GM12801 (cell line): ENCODE data around the gene TGFB1.

ENCODE experiments used
- TF ChIP-seq, protein P1 (sequence below): IDR thresholded peaks from one replicate; pipeline ENCODE4 v1.5.1; 2011; ENCODE audit warnings: control low read depth; ENCODE audit not compliant: insufficient read length; ENCODE audit errors: extremely low read depth

Gene TGFB1

DNA sequence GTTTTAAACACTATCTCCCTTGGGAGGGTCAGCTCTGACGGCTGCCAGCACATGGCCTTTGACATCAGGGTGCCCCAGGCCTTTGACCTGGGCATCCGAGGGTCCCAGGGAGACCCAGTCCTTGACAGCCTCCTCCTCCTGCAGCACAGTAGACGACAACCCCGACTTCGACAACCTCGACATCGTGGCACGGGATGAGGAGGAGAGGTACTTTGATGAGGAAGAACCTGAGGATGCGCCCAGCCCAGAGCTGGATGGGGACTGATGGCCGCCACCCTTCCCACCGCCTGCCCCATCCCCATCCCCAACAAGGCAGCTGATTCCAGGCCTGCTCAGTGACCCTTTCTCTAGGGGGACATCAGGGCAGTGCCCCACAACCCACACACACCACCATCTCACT is 31.3 kb downstream of the TGFB1 start:
- TF ChIP-seq, protein P1, sequence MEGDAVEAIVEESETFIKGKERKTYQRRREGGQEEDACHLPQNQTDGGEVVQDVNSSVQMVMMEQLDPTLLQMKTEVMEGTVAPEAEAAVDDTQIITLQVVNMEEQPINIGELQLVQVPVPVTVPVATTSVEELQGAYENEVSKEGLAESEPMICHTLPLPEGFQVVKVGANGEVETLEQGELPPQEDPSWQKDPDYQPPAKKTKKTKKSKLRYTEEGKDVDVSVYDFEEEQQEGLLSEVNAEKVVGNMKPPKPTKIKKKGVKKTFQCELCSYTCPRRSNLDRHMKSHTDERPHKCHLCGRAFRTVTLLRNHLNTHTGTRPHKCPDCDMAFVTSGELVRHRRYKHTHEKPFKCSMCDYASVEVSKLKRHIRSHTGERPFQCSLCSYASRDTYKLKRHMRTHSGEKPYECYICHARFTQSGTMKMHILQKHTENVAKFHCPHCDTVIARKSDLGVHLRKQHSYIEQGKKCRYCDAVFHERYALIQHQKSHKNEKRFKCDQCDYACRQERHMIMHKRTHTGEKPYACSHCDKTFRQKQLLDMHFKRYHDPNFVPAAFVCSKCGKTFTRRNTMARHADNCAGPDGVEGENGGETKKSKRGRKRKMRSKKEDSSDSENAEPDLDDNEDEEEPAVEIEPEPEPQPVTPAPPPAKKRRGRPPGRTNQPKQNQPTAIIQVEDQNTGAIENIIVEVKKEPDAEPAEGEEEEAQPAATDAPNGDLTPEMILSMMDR: no peak

DNA sequence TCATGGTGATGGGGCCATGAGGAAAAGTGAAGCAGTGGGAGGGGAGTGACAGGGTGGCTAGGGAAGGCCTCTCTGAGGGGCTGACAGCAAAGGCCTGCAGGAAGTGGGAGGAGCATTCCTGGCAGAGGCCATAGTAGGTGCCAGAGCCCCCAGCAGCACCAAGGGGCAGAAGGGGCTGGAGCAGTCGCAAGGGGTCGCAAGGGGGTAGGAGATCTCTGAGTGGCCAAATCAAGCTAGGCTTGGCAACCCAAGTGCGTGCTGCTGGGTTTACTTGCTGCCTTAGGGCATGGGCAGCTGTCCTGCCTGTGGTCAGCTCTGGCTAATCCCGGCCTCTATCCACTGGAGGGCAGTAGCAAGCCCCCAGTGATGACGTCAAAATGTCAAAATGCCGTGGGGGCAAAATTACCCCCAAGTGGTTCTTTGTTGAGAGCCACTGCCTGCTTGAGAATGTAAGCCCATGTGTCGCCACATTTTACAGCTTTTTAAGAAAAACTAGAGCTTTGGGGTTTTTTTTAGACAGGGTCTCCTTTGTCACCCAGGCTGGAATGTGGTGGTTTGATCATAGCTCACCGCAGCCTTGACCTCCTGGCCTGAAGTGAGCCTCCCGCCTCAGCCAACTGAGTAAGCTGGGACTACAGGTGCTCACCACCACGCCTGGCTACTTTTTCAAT is 32.0 kb downstream of the TGFB1 start:
- TF ChIP-seq, protein P1: no peak

DNA sequence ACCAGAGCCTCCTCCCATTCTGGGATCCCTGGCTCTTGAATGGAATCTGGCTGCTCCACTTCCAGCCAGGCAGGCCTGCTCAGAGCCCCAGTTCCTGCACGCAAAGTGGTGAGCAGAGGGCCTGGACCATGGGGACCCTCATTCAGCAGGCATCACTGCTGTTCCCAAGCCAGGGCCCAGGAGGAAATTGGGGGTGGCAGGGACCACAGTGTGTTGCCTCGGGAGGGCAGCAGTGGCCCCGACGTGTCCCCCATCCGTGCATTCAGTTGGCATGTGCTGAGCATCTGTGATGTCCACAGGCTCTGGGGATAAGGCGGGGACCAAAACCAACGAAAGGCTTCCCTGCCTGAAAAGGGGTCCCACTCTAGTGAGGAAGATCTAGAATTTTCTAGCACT is 32.5 kb downstream of the TGFB1 start:
- TF ChIP-seq, protein P1: no peak

DNA sequence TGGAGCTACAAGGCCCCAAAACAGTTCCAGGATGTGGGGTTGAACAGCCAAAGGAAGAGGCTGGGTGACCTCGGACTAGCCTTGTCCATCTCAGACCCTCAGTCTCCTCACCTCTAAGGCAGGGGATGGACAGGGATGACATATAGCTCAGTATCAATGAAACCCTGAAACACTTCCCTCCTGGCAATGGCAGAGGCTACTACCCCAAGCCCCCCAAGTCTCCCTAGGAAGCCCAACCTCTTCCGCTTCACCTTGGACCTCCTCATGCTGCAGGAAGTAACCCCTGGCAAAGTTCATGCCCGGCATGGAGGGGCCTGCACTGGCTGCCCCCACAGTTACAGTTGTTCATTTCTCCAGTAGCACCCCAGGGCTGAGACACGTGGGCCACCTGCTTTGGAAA is 33.2 kb downstream of the TGFB1 start:
- TF ChIP-seq, protein P1: no peak

DNA sequence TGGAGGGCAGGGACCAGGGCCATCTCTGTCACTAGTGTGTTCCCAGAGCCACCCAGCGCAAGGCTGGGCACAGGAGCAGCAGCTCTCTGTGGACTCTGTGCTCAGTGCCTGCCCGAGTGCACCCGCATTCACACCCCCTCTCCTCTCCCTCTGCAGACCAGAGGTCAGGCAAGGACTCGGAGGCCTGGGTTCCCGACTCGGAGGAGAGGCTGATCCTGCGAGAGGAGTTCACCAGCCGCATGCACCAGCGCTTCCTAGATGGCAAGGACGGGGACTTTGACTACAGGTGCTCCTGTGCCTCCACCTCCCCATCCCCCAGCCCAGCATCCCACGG is 33.6 kb downstream of the TGFB1 start:
- TF ChIP-seq, protein P1: no peak

DNA sequence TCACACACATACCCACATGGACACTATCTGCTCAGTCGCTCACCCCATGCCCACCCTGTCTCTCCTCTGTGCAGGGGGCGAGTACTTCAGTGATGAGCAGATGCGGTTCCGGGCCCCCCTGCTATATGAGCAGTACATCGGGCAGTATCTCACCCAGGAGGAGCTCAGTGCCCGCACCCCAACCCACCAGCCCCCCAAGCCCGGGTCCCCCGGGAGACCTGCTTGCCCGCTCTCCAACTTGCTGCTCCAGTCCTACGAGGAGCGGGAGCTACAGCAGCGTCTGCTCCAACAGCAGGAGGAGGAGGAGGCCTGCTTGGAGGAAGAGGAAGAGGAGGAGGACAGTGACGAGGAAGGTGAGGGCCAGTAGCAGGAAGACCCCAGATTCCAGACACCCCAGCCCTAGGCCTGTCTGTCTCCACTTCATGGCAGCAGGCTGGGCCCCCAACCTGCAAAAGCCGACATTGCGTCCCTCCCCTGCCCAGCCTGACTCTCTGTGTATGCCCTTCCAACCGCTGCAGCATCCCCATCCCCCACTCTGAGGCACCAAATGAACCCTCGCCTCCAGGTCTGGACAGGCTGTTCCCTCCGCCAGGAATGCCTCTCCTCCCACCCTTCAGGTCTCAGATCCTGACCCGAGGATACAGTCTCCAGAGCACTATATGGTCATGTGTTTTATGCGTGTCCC is 34.1 kb downstream of the TGFB1 start:
- TF ChIP-seq, protein P1: no peak

DNA sequence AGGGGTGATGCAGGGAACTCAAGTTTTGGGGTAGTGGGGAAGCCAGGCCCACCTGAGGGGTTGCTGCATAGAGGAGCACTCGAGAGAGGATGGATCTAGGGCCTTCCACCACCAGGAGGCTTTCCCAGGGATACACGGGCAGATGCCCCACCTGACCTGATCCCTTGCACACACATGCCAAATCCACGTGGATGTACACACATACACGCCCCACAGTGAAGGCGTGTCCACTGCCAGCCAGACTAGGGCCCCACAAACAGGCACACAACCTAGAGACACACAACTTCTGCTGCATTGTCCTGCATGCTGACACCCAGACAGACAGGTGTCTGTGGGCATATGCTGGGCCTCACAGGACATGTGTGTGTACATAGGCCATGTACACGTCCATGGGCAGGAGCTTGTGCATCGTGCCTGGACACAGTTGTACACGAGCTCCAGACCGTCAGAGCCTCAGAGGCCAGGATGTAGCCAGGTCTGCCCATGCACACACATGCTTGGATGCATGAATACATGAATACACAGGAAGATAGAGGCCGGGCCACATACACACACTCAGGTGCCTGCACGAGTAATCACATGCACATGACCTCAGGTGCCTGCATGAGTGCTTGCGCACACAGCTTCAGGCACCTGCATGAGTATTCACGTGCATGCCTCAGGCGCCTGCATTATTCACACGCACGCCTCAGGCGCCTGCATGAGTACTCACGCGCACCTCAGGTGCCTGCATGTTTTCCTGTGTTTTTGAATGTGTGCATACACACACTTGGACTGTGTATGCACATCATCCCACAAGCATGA is 34.8 kb downstream of the TGFB1 start:
- TF ChIP-seq, protein P1: no peak
